SW480 (cell line): Measurements from ENCODE around the gene OCA2.
"Not testable (repeated sequence)": the region's sequence is repeated elsewhere in the genome, so short reads cannot be mapped to it uniquely, and the experiment has no call there.

Experiments used
- DNase-seq: peaks from one replicate; pipeline ENCODE4 v3.0.0-alpha.2; 2016; ENCODE audit warnings: low spot score

The OCA2 gene

DNA sequence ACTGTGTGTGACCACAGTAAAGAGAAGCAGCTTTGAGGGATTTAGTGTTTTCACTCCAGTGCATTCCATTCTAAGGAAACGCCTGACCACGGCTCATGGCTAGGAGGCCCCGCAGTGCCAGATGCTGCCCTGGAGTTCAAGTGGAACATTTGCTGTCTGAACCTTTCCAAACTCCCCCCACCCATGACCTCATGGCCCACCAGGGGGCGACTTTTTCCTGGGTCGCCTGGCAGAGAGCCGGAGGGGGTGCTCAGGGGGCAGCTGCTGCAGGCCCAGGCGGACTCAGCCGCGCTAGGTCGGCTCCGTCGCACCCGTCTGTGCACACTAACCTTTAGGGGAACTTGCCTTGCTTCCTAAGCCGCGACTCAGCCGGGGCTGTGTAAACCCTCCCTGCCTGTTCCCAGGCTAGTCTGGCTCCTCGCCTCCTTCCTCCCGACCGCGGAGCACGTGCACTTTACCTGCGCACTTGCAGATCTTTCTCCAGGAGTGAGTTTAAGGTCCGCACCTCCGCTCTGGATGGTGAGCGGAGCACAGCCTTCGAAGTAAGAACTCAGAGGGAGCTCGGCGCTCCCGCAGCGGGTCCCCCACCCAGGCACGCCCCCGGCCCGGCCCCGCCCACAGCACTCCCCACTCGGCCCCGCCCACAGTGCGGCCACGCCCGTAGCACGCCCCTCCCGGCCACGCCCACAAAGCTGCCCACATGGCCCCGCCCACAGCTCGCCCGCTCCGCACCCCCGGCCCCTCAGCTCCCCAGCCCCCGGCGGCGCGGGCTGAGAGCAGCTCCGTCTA is at the start of gene OCA2:
Gene OCA2 (minus strand): TSS at position 550 of the 789 bp plus-strand sequence. CDS start 17,441 bp downstream, outside the sequence.
- peak; percentile 46 for DNase-seq

DNA sequence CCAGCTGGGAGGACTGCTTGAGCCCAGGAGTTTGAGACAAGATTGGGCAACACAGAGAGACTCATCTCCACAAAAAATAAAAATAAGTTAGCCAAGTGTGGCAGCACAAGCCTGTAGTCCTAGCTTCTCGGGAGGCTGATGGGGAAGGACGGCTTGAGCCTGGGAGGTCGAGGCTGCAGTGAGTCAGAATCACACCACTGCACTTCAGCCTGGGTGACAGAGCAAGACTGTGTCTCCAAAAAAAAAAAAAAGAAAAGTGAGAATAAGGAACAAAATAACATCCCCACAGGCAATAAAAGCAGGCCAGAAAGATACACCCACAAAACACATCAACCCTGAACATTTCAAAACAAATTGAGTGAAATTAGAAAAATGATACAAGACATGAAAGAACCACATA is 48.7 kb upstream of the OCA2 start:
- no peak for DNase-seq

DNA sequence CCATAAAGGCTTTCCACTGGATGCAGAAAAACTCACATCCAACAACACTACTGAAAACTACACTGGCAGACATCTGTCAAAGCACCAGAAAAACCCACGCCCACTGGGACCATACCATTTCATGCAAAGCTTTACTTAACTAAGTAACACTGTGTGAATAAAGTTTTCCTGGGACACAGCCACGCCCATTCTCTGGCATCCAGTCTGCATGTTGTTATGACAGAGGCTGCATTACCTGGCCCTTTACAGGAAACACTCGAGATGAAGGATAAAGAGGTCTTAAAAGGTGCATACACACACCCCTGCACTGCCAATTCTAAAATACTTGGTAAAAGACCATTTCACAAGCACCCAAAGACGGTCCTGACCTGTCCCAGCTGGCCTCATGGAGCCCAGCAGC is 46.3 kb upstream of the OCA2 start:
- not testable (repeated sequence) for DNase-seq

DNA sequence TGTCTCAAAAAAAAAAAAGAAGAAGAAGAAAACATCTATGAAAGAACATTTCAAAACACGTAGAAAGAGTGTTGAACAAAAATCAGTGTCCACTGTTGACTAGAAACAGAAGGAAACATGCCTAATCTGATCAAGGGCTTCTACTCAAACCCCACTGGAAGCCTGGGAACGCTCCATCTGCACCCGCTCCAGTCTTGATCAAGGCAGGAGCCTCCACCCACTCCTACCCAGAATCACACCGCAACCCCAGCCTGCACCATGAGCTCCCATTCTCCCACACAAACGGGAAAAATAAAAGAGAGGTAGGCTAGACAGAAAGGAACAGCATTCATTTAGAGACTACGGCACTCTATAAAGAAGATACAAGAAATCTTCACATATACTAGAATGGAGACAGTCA is 40.9 kb upstream of the OCA2 start:
- no peak for DNase-seq

DNA sequence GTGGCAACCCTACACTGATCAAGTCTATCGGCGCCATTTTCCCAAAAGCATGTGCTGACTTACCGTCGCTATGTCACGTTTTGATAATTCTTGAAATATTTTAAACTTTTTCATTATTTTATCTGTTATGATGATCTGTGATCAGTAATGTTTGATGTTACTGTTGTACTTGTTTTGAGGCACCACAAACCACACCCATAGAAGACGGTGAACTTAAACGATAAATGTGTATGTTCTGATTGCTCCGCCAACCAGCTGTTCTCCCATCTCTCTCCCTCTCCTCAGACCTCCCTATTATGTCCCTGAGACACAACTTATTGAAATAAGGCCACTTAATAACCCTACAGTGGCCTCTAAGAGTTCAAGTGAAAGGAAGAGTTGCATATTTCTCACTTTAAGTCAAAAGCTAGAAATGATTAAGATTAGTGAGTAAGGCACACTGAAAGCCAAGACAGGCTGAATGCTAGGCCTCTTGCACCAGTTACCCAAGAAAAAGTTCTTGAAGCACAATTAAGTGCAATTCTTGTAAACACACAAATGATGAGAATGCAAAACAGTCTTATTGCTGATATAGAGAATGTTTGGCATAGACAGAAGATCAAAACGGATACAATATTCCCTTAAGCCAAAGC is 38.4 kb upstream of the OCA2 start:
- not testable (repeated sequence) for DNase-seq

DNA sequence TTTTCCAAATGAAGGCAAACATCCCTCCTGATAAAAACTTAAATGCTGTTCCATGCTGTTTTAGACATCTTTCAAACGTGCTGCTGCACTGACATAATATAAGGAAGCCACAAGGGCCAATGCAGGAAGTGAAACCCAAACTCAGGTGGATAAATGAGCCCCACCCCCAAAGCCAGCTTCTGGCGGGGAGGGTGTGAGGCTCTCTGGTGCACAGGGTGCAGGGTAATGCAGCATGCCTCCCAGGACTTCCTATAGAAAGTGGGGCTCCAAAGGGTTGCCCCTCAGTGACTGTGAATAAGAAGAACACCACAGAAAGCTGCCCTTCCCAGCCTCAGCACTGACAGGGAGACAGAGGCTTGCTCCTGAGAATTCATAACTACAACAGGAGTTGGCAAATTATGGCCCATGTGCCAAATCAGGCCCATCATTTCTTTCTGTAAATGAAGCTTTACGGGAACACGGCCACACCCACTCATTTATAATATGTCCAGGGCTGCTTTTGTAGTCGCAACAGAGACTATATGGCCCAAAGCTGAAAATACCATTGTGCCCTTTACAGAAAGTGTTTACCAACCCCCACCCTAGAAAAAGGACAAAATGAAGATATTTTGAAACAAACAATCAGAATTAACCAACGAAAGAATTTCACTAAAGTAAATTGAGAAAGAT is 37.3 kb upstream of the OCA2 start:
- not testable (repeated sequence) for DNase-seq

DNA sequence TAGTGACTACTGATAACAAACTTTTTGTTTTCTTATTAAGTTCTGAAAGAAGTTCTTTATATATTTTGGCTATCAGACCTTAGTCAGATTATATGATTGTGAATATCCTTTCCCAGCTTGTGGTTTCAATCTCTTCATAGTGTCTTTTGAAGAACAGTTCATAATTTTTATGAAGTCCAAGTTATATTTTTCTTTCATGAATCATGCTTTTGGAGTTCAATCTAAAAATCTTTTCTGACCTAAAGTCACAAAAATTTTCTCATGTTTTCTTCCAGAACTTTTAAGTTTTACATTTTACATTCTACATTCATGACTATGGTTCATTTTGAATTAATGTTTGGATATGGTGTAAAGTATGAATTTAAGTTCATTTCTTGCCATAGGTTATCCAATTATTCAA is 34.2 kb upstream of the OCA2 start:
- DNase-seq = no peak

DNA sequence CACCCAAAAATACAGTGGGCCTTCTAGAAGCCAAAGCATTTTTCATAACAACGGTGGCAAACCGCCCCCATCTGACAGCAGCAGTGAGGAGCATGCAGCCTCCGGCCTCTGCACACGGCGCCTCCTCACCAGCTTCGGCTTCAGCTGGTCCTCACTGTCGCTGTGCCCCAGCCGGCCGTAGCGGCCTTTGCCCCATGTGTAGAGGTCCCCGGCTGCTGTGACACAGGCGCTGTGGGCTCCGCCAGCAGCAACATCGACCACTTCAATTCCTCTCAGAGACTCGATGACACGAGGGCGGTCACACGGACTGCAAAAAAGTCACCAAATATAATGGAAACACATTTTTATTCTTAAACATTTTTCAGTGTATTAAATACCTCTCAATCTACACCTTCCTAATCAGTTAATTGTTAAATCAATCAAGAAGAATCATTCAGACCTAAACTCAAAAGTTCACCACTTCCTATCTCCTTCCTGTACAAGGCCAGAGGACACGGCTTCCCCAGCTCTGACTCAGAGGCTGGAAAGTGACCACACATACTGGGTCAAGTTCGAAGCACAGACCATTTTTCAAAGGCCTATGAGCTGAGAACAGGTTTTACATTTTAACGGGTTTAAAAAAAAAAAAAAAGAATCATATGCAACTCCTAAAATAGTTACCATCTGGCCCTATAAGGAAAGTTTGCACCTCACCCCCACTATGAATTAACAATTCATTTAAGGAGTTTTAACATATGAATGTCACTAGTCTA is 33.6 kb upstream of the OCA2 start:
- no peak for DNase-seq

DNA sequence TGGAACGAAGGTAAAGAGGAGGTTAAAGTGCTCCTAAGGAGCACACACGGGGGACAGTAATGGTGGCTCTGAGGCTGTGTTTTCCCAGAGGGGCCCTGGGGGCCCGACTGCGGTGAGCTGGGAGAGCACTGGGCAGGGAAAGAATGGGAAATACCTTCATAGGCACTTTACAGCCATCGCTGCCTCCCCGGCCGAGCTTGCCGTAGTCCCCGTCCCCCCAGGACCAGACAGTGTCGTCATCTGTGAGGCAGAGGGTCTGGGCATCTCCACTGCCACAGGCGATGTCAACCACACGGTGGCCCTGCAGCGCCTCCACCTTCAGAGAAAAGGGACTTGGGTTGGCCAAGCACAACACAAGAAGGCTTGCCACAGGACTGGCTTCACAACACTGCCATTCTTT is 32.8 kb upstream of the OCA2 start:
- no peak for DNase-seq

DNA sequence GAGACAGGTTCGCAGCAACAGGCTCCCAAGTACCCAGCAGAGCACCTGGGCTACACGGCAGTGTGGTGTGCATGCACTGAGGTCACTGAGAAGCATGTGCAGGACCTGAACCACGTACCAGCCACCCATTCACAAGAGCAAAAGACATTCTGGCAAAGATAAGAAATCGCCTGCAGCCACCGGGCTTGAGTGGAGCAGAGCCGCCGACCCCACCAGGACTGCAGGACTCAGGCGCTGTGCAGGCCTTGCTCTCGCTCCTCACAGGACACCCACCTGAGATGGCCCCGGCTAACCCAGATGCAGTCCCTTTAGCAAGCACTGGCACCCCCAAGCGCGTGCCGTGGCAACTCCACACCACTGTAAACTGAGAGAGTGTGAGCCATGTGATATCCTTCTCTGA is 32.3 kb upstream of the OCA2 start:
- DNase-seq = no peak

DNA sequence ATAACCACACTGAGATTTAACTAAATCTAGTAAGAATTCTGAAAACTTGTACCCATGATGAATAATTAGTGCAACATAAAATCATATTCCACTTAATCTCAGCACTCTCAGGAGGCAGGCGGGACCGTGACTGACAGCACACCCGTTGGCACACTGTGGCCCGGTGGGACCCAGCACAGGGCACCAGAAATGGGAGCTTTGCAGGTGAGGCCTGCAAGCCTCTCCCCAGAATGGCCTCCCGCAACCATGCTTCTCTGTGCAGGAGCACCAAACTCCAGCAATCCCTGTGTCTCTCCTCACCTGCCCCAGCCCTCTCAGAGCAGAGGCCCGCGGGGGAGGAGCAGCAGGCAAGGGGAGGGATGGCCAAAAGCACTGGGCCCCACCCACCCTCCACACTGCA is 31.5 kb upstream of the OCA2 start:
- no peak for DNase-seq

DNA sequence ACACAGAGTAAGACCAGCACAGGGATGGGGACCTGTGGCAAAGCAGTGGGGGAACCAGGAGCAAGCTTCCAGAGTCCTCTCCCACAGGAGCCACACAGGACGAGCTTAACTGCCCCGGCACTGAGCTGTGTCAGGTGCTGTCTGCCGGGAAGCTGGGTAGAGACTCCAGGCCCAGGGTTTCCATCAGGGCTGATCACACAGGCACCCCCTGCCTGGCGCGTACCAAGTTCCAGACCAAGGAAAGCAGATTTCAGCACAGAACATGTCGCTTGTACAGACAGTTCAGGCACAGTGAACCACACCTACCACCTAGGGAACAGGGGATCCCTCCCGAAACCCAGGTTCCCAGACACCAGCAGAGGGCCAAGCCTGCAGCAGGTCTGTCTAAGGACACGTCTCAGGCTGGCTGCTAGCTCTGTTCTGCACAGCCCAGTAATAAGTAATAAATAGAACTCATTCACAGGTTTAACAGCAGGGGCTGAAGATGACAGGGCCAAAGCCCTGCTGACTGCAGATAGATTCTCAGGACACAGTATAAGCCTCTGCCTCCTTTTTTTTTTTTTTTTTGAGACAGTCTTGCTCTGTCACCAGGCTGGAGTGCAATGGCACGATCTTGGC is 30.2 kb upstream of the OCA2 start:
- DNase-seq = no peak

DNA sequence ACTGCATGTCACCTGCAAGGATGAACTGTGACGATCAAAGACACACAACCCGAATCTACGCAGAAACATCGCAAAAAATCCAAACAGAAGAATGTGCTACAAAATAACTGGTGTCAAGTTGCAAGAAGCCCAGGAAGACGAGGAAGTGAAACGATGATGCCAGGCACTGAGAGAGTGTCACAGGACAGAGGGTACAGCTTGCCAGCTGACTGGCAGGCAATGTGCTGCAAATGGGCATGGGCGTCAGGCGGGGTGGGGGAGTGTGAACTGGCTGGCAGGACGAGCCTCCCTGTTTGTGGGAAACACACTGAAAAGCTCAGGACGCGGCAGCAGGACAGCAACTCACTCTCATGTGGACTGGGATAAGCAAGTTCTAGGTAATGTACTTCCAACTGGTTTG is 28.9 kb upstream of the OCA2 start:
- DNase-seq = no peak

DNA sequence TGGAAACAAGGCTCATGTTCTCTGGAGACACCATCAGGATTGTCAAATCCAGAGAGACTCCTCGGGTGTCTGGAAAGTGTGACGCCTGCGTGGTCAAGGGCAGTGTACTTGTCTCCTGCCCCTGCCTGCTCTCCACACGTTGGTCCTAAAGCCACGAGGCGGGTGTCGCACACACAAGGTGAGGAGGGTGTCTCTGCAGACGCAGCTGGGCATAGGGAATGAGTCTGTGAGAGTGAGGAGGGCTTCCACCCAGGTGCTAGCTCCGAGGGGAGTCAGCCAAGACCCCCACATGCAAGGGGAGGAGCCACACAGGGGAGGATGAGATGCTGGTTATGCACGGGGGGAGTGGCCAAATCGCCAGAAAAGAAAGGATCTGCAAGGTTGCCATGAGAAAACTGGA is 27.9 kb upstream of the OCA2 start:
- no peak for DNase-seq

DNA sequence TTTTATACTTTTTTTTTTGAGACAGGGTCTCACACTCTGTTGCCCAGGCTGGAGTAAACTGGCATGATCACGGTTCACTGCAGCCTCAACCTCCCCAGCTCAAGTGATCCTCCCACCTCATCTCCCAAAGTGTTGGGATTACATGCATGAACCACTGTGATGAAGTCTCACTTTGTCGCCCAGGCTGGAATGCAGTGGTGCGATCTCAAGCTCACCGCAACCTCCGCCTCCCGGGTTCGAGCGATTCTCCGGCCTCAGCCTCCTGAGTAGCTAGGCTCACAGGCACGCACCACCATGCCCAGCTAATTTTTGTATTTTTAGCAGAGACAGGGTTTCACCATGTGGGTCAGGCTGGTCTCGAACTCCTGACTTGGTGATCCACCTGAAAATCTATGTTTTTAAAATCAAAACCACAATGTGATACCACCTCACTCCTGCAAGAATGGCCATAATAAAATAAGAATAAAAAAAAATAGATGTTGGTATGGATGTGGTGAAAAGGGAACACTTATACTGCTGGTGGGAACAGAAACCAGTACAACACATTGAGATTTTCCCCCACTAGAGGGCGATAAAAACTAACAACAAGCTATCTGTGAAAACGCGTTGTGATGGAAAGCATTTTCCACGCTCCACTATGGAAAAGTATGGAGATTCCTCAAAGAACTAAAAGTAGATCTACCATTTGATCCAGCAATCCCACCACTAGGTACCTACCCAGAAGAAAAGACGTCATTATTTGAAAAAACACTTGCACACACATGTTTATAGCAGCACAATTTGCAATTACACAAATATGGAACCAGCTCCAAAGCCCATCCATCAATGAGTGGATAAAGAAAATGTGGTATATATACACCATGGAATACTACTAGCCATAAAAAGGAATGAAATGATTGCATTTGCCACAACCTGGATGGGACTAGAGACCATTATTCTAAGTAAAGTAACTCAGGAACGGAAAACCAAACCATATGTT is 26.8 kb upstream of the OCA2 start:
- peak; percentile 14 for DNase-seq

DNA sequence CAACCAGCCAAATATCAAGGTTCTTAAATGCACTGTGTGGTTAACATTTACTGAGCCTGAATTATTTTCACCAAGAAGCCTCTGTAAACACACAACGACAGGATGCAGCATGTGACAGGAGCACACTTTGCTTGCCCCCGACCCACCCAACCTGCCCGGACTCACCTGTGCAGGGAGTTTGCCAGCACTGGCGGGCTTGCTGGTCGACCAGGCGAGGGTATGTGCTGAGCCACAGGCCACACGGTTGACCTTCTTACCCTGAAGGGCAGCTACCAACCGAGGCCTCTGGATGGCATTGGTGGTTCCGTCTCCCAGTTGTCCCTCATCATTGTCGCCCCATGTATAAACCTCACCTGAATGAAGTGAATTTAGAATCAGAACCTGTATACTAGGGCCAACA is 25.7 kb upstream of the OCA2 start:
- DNase-seq = no peak

DNA sequence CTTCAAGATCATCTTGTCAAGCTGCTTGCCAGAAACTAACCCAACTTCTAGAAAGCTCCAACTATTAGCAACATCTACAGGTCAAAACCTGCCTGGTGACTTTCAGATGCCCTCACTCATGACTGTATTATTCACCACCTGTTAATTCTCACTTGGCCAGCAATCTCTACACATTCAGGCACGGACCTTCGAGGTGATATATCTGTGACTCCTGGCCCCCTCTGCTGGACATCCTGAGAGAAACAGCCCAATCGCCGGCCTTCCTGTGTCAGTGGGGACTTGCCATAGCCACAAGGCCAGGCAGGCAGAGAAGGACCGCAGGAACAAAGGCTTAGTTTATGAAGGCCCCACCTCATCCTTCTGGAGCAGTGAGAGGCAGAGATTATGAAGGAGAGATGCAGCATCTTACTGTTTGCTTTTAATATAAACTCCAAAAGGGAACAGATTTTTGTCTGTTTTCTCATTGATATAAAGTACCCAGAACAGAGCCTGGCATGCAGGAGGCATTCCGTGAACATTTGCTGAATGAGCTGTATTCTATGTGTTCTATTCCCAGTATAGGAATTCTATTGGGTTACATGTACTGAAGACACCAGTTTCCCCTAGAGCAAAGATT is 24.4 kb upstream of the OCA2 start:
- DNase-seq = peak; percentile 68

DNA sequence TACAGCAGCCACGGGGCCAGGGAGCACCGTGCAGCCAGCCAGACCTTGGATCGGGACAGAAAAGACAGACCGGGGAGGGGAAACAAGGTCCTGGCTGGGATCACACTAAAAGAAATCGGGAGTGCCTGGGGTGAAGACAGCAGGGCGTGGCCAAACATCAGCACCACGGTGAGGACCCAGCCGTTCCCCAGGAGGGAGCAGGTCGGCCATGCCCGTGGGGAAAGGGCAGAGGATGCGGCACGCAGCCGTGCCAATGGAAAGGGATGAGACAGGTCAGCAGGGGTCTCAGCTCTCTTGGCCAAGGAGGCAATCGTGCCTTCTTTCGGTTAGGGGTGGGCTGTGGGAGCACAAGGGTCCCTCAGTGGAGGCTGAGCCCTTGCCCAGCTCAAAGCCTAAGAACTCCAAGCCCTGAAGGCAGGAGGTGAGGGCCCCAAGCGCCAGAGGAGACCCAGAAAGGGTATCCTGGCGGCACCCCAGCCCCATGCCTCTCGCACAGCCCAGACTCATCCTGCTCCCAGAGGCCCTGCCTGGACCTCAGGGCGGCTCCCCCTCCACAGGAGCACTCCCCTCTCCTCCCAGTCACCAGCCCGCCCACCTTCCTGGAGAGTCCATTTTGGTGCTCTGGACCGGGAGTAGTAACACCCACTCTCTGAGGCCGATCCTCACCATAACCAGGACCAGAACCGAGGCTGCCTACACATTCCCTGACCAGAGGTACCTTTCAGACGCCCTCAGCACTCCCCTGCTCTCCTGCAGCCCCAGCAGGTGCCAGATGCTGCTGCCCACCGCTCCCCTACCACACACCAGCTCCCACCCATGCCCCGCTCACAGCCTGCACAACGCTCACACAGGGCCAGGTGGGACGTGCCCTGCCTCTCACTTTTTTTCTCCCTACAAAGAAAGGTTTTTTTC is 23.2 kb upstream of the OCA2 start:
- DNase-seq = no peak

DNA sequence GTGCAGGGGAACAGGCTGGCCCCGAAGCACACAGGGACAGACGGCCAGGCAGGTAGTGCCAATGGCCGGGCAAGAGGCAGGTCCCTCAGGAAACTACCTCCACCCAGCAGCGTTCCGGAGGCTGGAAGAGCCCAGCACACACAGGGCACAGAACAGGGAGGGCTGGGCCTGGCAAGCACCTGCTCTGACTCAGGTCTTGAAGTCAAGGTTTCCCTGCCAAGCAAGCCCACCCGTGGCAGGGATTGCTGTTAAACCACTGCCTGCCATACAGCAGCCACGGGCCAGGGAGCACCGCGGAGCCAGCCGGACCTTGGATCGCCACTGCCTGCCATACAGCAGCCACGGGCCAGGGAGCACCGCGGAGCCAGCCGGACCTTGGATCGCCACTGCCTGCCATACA is 22.5 kb upstream of the OCA2 start:
- DNase-seq = not testable (repeated sequence)

DNA sequence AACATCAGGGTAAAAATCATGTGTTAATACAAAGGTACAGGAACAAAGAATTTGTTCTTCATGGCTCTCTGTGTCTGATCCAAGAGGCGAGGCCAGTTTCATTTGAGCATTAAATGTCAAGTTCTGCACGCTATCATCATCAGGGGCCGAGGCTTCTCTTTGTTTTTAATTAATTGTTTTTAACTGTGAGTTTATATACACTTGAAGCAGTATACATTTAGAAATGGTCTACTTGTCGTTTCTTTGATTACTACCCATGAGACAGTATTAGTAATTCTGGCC is 21.2 kb upstream of the OCA2 start:
- no peak for DNase-seq
